Activated B cell treated with CpG ODN at 0.5 μM for 24 hours (primary cell): ENCODE data around the gene RECK. TPM values are rescaled to one million over a fixed set of nuclear protein-coding genes. Genes with fewer than 3 reads are reported as not detected.
"Not testable (repeated sequence)": the region's sequence is repeated elsewhere in the genome, so short reads cannot be mapped to it uniquely, and the experiment has no call there.

Experiments used
- ATAC-seq: fragments of 200-7000 bp; cut with Tn5 transposase; one replicate; pipeline ENCODE4 v1.10.0; 2021; ENCODE audit warnings: low read depth, mild to moderate bottlenecking, moderate library complexity
- CTCF ChIA-PET: fragments of 350-600 bp; sonication (Branson Sonifier 250); formaldehyde crosslinking; loops from one replicate; lab custom pipeline; 2021; ENCODE audit warnings: antibody characterized with exemption; lab: Charles Lee
- POLR2A ChIA-PET: fragments of 350-600 bp; sonication (Branson Sonifier 250); formaldehyde crosslinking; loops from one replicate; lab custom pipeline; 2021; ENCODE audit warnings: antibody characterized with exemption; lab: Charles Lee
- DNase-seq: peaks from one replicate; pipeline ENCODE4 v3.0.0; 2022
- H3K27ac Mint-ChIP-seq: one replicate; pipeline ENCODE4 v1.8.0; 2020; ENCODE audit warnings: mixed read lengths
- H3K27me3 Mint-ChIP-seq: one replicate; pipeline ENCODE4 v1.8.0; 2021; ENCODE audit warnings: mixed read lengths
- H3K36me3 Mint-ChIP-seq: one replicate; pipeline ENCODE4 v1.8.0; 2021; ENCODE audit warnings: low read depth, mixed read lengths
- H3K4me1 Mint-ChIP-seq: one replicate; pipeline ENCODE4 v1.8.0; 2021; ENCODE audit warnings: mixed read lengths
- H3K4me3 Mint-ChIP-seq: one replicate; pipeline ENCODE4 v1.8.0; 2020; ENCODE audit warnings: mild to moderate bottlenecking, mixed read lengths
- H3K9me3 Mint-ChIP-seq: one replicate; pipeline ENCODE4 v1.8.0; 2020; ENCODE audit warnings: mixed read lengths
- intact Hi-C: fragments of 100-400 bp; cut with micrococcal nuclease; formaldehyde crosslinking; loops from one replicate; pipeline ENCODE4 v1.15.1; 2024
- total RNA-seq: library from RNA; stranded (reverse); gene quantifications from 2 replicates; pipeline ENCODE4 v1.2.3, GENCODE V29; 2022
- TF ChIP-seq, protein P1 (sequence below): fragments of 200-600 bp; IDR thresholded peaks from one replicate; pipeline ENCODE4 v1.8.0; 2022; ENCODE audit warnings: antibody characterized with exemption, mild to moderate bottlenecking

Gene RECK
- total RNA-seq, 1 donor from 2014 or later: 4.2 TPM

DNA sequence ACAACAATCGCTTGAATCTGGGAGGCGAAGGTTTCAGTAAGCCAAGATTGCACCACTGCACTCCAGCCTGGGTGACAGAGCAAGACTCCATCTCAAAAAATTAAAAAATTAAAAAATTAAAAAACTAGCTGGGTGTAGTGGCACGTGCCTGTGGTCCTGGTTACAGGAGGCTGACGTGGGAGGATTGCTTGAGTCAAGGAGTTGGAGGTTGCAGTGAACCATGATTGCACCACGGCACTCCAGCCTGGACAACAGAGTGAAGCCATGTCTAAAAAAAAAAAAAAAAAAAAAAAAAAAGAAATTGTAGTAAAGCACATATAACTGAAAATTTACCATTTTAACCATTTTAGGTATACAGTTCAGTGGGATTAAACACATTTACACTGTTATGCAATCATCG, 119.4 kb downstream of the RECK start:
- Mint-ChIP-seq H3K27me3 (no peaks in the 10 kb centered on the region), H3K36me3 (peaks cover 11% of the 10 kb centered on the region), H3K4me1 (peaks cover 34% of the 10 kb centered on the region), H3K27ac (no peak overlapping the region), H3K9me3 (no peaks in the 10 kb centered on the region), H3K4me3 (no peak overlapping the region)
- TF ChIP-seq, protein P1, sequence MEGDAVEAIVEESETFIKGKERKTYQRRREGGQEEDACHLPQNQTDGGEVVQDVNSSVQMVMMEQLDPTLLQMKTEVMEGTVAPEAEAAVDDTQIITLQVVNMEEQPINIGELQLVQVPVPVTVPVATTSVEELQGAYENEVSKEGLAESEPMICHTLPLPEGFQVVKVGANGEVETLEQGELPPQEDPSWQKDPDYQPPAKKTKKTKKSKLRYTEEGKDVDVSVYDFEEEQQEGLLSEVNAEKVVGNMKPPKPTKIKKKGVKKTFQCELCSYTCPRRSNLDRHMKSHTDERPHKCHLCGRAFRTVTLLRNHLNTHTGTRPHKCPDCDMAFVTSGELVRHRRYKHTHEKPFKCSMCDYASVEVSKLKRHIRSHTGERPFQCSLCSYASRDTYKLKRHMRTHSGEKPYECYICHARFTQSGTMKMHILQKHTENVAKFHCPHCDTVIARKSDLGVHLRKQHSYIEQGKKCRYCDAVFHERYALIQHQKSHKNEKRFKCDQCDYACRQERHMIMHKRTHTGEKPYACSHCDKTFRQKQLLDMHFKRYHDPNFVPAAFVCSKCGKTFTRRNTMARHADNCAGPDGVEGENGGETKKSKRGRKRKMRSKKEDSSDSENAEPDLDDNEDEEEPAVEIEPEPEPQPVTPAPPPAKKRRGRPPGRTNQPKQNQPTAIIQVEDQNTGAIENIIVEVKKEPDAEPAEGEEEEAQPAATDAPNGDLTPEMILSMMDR: no peak
- ChIA-PET POLR2A (interaction anchor here (2.3 kb wide), 1 partner anchor 11 kb away, joined by 8 read pairs; no protein-coding TSS in a partner anchor), CTCF (no interaction called here)
- intact Hi-C loops: no loop called here
- ATAC-seq (no peak), DNase-seq (no peak)

DNA sequence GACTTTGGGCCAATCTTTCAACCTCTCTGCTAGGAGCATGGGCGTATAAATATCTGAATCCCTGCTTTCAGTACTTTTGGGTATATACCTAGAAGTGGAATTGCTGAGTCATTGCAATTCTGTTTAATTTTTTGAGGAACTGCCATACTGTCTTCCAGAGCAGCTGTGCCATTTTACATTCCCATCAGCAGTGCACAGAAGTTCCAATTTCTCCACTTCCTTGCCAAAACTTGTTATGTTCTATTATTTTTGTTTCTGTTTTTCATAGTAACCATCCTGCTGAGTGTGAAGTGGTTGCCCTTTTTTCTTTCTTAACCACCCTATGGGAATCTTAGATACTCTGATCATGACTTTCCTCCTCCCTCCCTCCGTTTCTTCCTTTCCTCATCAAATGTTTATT, 121.4 kb downstream of the RECK start:
- ATAC-seq (no peak), DNase-seq (no peak)
- TF ChIP-seq, protein P1: no peak
- Mint-ChIP-seq H3K27ac (no peak overlapping the region), H3K27me3 (no peaks in the 10 kb centered on the region), H3K4me1 (peaks cover 14% of the 10 kb centered on the region), H3K4me3 (no peak overlapping the region), H3K36me3 (peaks cover 9% of the 10 kb centered on the region), H3K9me3 (no peaks in the 10 kb centered on the region)
- CTCF ChIA-PET: interaction anchor here (1.3 kb wide), 1 partner anchor 55 kb away, joined by 6 read pairs; no protein-coding TSS in a partner anchor
- intact Hi-C loops: no loop called here
- POLR2A ChIA-PET: interaction anchor here (2.3 kb wide), 1 partner anchor 13 kb away, joined by 8 read pairs; no protein-coding TSS in a partner anchor

DNA sequence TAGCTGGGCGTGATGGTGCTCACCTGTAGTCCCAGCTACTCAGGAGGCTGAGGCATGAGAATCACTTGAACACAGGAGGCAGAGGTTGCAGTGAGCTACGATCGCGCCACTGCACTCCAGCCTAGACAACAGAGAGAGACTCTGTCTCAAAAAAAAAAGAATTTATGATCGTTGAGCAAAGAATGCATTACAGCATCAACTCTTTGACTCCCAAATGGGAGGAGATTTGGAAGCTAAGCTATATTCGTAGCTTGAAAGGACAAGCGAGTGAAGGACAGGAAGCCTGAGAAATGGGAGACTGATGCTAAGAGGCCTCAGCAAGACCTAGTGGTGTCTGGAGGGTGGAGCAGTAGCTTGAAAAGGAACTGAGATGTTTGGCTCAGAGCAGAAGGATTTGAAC, 122.2 kb downstream of the RECK start:
- peaks cover 9% of the 10 kb centered on the region for H3K36me3 Mint-ChIP-seq
- ChIA-PET CTCF (interaction anchor here (1.3 kb wide), 1 partner anchor 56 kb away, joined by 6 read pairs; no protein-coding TSS in a partner anchor), POLR2A (no interaction called here)
- ATAC-seq (no peak), DNase-seq (no peak)
- no peaks in the 10 kb centered on the region for H3K9me3 Mint-ChIP-seq
- H3K4me3 Mint-ChIP-seq: no peak overlapping the region
- TF ChIP-seq, protein P1: no peak
- H3K27me3 Mint-ChIP-seq: no peaks in the 10 kb centered on the region
- H3K4me1 Mint-ChIP-seq: peaks cover 8% of the 10 kb centered on the region
- H3K27ac Mint-ChIP-seq: no peak overlapping the region
- intact Hi-C loops: no loop called here

DNA sequence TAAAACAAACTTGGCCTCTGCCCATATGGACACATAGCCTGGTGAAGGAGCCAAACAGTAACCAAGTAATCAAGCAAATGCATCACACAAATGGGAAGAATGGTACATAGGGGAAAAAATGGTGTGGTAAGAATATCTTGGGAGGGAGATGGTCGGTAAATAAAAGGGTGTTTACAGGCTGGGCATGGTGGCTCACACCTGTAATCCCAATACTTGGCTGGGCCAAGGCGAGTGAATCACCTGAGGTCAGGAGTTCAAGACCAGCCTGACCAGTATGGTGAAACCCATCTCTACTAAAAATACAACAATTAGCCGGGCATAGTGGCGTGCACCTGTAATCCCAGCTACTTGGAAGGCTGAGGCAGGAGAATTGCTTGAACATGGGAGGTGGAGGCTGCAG, 122.8 kb downstream of the RECK start:
- intact Hi-C loops, H3K27ac Mint-ChIP-seq, ATAC-seq, DNase-seq, POLR2A ChIA-PET, H3K4me3 Mint-ChIP-seq, H3K9me3 Mint-ChIP-seq, H3K4me1 Mint-ChIP-seq, H3K36me3 Mint-ChIP-seq, H3K27me3 Mint-ChIP-seq: not testable (repeated sequence)
- CTCF ChIA-PET: interaction anchor here (1.3 kb wide), 1 partner anchor 56 kb away, joined by 6 read pairs; no protein-coding TSS in a partner anchor

DNA sequence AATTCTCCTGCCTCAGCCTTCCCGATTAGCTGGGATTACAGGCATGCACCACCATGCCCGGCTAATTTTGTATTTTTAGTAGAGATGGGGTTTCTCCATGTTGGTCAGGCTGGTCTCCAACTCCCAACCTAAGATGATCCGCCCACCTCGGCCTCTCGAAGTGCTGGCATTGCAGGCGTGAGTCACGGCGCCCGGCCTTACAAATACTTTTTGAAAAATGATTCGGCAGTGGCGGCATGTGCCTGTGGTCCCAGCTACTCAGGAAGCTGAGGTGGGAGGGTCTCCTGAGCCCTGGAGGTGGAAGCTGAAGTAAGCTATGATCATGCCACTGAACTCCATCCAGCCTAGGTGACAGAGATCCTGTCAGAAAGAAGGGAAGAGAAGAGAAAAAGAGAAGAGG, 123.4 kb downstream of the RECK start:
- H3K4me1 Mint-ChIP-seq, H3K36me3 Mint-ChIP-seq, H3K4me3 Mint-ChIP-seq, intact Hi-C loops, H3K9me3 Mint-ChIP-seq, DNase-seq, CTCF ChIA-PET, H3K27me3 Mint-ChIP-seq, H3K27ac Mint-ChIP-seq, ATAC-seq: not testable (repeated sequence)
- POLR2A ChIA-PET: interaction anchor here (1.5 kb wide), 1 partner anchor 15 kb away, joined by 5 read pairs; no protein-coding TSS in a partner anchor

DNA sequence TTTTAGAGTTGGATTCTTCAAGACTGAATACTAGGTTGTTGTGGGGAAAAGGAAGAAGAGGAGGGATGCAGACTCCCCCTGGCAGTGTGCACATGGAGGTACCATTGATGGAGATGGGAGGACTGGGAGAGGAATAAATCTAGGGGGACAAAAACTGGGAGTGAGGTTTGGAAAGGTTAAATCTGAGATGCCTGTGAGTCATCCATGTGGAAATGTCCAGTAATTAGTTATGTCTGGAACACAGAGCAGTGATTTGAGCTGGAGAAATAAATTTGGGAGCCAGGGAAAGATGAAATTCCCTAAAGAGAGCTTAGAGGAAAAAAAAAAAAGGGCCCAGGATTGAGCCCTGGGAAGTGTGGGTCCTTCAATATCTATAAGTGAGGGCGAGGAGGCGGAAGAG, 124.5 kb downstream of the RECK start:
- CTCF ChIA-PET: no interaction called here
- no peak overlapping the region for H3K27ac Mint-ChIP-seq
- H3K4me1 Mint-ChIP-seq: peaks cover under 1% of the 10 kb centered on the region
- ATAC-seq: no peak
- peaks cover 9% of the 10 kb centered on the region for H3K36me3 Mint-ChIP-seq
- no peak overlapping the region for H3K4me3 Mint-ChIP-seq
- POLR2A ChIA-PET: interaction anchor here (1.5 kb wide), 1 partner anchor 16 kb away, joined by 5 read pairs; no protein-coding TSS in a partner anchor
- H3K27me3 Mint-ChIP-seq: no peaks in the 10 kb centered on the region
- intact Hi-C loops: no loop called here
- DNase-seq: no peak
- H3K9me3 Mint-ChIP-seq: no peaks in the 10 kb centered on the region
- TF ChIP-seq, protein P1: no peak
